Right ventricle myocardium superior (tissue), 1 donor: ENCODE measurements around the gene IGSF22. TPM values are rescaled to one million over a fixed set of nuclear protein-coding genes. Genes with fewer than 3 reads are reported as not detected.

Experiments used
- ATAC-seq: fragments of 200-7000 bp; cut with Tn5 transposase; one replicate; pipeline ENCODE4 v1.9.1; 2020; ENCODE audit warnings: mild to moderate bottlenecking; ENCODE audit not compliant: poor library complexity
- DNase-seq: peaks from one replicate; pipeline ENCODE4 v3.0.0-alpha.2; 2020
- intact Hi-C: fragments of 100-400 bp; cut with DNase I; formaldehyde crosslinking; loops from one replicate; pipeline ENCODE4 v1.11.2; 2022
- long read RNA-seq: library from polyadenylated mRNA; unstranded; transcript quantifications from one replicate; pipeline ENCODE4 v2.0.0, GENCODE V29; 2021
- total RNA-seq: library from RNA; stranded (reverse); fragmentation: NEBNext Ultra II Directional; extraction: Animal tissue kit (Norgen Biotek cat#: 25700); gene quantifications from one replicate; pipeline ENCODE4 v1.2.1, GENCODE V29; 2021
- donor health status: DM: no; HTN: yes; CAD: no; lungs with severe emphysema.

IGSF22 gene
- 0.86 TPM for total RNA-seq
- long read RNA-seq: 0 reads

DNA sequence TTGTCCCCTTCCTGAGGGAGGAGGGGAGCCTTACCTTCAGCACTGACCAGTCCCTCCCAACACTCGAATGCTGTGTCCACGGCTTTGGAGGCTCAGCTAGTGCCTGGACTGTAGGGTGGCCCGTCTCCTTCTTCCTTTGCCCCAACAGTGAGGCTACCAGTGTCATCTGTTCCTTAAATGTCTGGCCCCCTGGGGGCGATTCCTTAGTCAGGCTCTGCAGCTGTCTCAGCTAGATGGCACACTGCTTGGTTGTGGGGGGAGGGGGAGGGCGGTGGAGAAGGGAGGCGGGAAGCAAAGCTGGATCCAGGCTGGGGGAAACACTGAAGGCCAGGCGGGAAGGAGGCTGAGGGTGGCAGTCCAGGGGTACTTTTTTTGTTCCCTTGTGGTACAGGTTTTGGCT, at the start of gene IGSF22:
Gene IGSF22, minus strand, starts transcription at position 149 of the 400 bp plus-strand sequence. CDS start 1,952 bp downstream, outside the sequence.
- DNase-seq: no peak
- no peak for ATAC-seq
- intact Hi-C loops: no loop called here

DNA sequence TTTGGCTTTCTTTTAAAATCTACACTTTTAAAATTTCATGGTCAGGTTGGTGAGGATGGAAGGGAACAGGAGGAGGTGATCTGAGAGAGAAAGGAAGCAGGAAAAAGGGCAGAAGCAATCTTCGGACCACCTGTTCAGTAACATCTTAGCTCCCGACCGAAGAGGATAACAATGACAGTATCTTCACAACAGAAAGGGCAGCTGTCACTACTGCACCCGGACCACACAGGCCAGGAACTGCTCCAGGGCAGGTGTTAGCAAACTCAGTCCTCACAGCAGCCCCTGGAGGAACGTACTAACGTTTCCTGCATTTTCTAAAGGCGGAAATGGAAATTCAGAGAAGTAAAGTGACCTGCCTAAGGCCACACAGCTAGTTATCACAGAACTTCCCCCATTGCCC, 48.8 kb upstream of the IGSF22 start:
- ATAC-seq (no peak), DNase-seq (no peak)
- intact Hi-C loops: no loop called here

DNA sequence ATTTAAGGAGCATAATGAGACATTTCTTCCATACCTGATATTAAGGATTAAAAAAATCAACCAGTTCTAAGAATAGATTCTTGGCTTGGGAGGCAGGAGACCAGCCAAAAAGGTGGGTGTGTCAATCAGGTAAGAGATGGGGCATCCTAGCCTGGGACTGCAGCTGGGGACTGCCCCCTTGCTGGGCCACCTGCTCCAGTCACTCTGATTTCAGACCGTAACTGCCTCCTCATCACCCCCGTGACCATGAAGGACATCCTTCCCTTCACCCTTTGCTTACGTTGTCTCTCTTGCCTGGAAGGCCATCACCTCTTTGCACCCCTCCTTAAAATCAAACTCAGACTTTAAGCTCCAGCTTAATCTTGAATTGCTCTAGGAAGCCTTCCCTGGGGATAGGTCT, 47.7 kb upstream of the IGSF22 start:
- no peak for DNase-seq
- no peak for ATAC-seq
- intact Hi-C loops: no loop called here

DNA sequence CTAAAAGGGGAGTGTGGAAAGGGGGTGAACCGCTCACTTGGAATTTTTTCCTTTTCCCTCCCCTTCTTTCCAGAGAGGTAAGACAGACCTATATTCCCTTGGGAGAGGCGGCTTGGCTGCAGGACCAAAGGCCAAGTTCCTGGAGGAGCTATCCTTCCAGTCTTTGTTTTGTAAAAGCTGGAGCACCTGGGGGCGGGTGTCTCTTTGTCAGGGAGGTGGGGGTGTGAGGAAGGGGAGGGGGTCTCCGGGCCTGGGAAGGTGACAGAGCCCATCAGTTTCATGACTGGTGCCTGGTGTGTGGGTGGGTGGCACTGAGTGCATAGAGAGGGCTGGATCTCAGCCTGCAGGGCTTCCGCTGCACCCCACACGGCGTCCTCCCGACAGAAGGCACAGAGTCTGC, 47.1 kb upstream of the IGSF22 start:
- intact Hi-C loops: no loop called here

DNA sequence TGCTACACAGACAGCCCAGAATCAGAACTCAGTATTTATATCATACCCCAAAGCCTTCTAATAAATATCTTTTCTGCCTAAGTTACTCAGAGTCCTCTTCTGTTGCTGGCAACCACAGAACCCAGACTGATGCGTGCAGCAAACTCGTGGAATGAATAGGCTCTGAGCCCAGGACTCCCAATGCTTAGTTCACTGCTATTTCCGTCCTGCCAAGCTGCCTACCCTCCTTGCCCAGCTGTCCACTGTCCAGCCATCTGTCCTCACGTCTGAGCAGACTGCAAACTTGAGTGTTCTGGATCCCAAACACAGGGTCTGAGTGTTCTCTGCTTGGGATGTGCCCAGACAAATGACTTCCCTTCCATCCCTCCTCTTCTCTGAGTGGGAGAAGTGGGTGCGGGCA, 46.2 kb upstream of the IGSF22 start:
- no peak for DNase-seq
- ATAC-seq: no peak
- intact Hi-C loops: no loop called here

More for the DNA sequence above, 47.1 kb upstream of the IGSF22 start:
- no peak for ATAC-seq
- DNase-seq: no peak

DNA sequence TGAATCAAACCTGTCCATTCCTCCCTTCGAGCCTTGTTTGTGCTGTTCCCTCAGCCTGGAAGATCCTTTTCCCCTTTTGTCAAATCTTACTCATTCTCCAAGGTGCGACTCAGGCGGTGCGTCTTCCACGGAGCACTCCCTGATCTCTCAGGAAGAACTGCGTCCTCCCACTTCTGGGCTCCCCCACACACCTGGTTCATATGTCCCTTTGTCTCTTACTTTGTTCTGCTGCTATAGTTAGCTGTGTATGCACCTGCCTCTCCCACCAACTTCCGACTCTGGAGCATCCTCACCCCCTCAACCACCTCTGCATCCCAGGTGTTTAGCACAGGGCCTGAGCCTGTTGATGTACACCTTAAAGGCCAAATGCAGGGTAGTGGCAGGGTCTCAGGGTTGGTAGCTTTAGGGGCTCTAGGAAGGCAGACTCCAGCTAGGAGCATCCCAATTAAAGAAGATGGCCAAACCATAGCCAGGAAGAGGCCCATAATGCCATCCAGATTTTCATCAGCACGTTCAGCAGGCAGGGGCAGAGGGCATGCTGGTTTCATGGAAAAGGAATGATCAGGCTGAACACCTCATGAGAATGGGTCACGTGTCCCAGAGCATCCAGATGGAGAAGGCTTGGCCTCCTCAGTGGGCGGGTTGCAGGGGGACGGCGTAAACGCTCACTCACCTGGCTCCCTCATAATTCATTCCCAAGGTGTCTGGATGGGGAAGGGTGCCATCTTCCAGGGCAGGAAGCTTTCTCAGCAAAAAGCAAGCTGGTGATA, 45.5 kb upstream of the IGSF22 start:
- intact Hi-C loops: no loop called here
- DNase-seq (no peak), ATAC-seq (no peak)

DNA sequence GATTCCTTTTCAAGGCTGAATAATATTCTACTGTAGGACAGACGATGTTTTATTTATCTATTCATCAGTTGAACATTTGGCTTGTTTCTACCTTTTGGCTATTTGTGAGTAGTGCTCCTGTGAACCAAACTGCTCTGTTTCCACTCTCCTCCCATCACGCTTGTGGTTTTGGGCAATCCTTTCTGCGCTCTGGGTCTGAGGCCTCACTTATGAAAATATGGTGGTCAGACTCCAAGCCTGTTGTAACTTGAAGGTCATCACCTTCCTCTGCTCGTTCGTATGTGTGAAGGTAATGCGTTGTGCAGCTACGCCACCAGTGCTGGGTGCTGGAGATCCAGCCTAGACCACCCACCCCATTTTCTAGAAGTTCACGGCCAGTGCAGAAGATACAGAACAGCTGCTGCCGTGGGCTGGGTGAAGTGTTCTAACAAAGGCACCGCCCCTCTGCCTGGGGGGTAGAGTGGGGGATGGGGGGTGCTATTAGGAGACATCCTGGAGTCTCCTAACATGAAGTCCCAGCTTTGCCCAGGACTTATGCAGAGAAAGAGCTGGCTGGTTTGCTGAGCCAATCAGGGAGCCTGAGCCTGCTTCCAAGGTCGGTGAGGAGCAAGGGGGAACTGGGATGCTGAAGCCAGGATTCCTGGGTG, 44.6 kb upstream of the IGSF22 start:
- intact Hi-C loops: no loop called here
- no peak for ATAC-seq
- DNase-seq: no peak

DNA sequence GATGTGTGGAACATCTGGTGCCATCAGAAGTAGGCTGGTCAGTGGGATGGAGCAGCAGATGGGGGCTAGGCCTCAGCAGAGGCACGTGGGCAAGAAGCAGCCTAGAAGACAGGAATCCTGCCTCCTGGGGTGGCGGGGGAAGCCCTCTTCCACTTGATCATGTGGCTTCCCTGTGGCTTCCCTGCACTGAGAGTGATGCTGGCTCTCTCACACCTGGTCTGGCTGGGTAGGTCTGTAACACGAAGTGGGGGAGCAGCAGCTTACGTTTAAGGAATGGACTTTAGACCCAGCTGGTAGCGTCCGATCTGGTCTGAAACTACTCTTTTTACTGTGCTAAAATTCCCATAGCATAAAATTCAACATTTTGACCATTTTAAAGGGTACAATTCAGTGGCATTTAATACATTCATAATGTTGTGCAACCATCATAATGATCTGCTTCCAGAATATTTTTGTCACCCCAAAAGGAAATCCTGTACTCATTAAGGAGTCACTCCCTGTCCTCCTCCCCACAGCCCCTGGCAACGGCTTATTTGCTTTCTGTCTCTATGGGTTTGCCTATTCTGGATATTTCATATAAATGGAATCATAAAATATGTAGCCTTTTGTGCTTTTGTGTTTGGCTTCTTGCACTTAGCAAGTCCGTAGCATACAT, 43.9 kb upstream of the IGSF22 start:
- ATAC-seq: no peak
- intact Hi-C loops: no loop called here
- no peak for DNase-seq

DNA sequence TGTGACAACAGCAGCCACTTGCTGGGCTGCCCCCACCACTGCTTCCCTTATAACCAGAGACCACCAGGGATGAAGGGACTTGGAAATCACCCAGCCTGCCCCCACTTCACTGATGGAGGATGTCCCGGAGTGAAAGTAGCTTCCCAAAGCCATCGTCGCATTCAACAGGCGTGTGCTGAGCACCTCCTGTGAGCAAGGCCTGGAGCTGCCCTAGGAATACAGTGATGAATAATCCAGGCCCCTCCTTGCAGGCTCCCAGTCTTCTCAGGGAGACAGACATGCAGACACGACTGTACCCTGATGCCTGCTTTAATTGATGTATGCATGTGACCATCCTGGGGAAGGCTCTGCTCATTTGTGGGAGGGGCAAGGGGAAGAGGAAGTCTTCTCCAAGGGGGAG, 43.0 kb upstream of the IGSF22 start:
- DNase-seq (no peak), ATAC-seq (no peak)
- intact Hi-C loops: no loop called here

DNA sequence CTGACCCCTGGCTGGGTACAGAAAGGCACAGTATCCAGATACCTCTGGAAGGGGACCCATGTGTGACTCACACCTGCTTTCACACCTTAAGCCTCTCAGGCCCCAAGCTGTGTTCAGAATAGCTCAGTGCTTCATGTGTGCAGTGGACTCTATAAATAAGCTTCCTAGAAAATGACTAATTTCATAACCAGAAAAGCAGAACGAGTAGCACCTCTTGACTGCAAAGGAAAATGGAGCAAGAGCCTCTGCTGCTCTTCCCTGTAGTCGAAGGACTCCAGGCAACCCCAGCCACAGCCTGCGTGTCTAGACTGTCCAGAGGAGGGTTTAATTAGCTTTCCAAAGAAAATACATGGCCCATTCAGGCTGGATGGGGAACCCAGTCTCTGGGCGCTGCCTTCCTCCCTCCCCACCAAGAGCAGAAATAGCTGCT, 42.5 kb upstream of the IGSF22 start:
- intact Hi-C loops: no loop called here
- no peak for ATAC-seq
- DNase-seq: no peak

DNA sequence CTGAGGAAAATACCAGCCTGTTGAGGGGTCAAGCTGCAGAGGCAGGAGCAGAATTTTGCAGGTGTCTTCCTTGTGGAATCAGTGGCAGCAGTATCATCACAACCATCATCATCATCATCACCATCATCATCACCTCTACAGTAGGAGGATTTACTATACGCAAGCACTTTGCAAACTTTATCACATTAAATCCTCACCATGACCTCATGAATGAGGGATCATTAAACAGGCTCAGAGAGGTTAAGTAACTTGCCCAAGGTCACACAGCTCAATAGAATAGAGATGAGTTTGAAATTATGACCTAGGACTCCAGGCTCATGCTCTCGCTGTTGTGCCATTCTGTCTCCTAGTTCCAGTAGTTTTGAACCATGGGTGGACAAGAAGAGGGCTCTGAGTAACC, 40.0 kb upstream of the IGSF22 start:
- DNase-seq (no peak), ATAC-seq (no peak)
- intact Hi-C loops: no loop called here

DNA sequence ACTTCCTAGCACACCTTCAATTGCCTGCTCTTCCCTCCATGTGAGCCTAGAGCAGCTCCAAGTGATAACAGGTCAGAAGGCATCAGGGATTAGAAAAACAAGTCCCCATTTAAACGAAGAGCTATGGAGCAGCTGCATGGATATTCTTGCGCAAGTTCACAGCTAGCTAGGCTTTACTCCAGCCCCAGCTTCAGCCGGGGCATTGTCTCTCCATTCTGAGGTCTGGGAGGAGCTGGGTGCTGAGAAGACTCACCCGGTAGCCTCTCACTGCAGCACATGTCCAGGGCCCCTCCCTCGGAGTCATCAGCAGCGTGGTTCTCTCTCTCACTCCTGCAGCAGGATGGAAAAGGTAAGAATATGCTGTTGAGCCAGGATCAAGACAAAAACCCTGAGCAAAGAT, 39.6 kb upstream of the IGSF22 start:
- DNase-seq (no peak), ATAC-seq (no peak)
- intact Hi-C loops: no loop called here

DNA sequence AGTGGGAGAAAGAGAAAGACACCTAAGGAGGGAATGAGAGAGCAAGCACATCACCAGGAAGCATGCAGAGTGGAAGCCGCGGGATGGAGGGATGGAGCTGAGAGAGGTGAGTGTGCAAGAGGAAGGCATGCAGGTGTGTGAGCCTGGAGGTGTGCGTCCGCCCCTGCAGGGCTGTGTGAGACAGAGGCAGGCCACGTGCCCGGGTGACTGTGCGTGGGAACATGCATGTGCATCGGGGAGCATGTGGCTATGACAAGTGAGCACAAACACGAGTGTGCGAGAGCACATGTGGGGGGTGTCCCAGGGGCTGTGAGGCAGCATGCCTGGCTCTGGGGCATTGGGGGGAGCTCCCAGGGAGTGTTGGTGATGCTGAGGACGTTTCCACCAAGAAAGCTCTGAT, 35.8 kb upstream of the IGSF22 start:
- ATAC-seq (no peak), DNase-seq (no peak)
- intact Hi-C loops: no loop called here

DNA sequence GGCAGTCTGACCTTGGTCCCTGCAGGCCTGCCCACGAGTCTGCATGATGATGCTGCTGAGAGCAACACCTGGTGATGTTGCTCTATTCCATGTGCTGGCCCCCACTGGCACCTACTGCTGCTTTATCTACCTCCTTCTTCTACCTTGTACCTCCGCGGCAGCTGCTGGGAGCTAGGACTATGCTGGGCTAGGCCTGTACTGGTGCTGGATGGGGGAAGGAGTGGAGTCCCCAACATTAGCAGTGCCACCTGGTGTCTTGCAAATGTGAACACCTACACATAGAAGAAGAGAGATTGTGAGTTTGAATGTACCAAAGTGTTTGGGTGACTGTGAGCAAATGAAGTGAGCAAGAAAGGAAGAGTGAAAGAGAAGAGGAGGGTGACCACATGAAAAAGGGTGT, 35.2 kb upstream of the IGSF22 start:
- intact Hi-C loops: no loop called here

DNA sequence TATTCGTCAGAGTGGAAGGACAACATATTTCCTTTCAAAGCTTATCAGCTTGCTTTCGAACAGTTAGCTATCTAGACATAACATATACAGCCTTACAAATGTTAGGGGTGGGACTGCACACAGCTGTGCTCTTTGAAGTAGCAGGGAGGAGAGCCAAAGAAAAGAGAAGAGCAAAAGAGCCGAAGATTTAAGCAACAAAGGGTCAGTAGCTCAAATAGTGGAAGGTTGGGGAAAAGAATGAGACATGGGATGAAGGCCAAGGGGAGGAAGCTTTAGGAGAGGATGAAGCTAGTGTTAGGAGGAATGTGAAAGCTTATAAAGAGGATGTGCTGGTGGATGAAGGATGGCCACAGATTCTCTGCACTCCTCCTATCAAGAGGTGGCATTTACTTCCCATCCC, 31.8 kb upstream of the IGSF22 start:
- ATAC-seq (no peak), DNase-seq (no peak)
- intact Hi-C loops: no loop called here

More for the DNA sequence above, 35.2 kb upstream of the IGSF22 start:
- ATAC-seq: no peak
- no peak for DNase-seq

DNA sequence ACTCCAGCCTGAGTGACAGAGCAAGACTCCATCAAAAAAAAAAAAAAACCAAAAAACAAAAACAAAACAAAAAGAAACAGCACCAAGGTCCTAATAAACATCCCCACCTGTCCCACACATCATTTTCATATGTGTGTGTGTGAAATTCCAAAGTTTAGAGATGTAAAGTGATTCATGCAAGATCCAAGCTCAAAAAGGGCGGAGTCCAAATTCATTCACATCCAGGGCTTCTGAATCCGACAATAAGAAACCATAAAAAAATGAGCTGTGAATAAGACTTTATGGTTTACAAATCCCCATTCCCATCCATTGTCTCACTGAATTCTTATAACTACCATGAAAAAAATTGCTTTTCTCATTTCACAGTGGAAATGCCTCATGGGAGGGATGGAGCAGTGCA, 30.9 kb upstream of the IGSF22 start:
- intact Hi-C loops: no loop called here
- DNase-seq: no peak
- ATAC-seq: no peak

DNA sequence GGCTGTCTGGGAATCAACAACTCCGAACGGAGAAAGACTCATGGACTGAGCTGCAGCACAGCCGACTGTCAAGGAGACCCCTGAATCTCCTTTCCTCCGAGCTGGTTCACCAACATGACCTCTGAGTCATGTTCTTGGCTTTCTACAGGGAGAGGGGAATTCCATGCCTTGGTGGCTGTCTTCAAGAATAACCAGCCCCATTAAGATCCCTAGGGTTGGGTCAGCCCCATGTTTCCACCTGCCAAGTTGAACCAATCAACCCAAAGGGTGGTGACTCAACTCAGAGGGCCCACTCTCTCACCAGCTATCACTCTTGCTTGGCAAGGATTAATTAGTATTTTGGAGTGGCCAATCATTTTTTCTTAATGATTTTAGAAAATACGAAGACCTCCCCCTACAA, 28.3 kb upstream of the IGSF22 start:
- intact Hi-C loops: no loop called here
- no peak for DNase-seq
- ATAC-seq: no peak

DNA sequence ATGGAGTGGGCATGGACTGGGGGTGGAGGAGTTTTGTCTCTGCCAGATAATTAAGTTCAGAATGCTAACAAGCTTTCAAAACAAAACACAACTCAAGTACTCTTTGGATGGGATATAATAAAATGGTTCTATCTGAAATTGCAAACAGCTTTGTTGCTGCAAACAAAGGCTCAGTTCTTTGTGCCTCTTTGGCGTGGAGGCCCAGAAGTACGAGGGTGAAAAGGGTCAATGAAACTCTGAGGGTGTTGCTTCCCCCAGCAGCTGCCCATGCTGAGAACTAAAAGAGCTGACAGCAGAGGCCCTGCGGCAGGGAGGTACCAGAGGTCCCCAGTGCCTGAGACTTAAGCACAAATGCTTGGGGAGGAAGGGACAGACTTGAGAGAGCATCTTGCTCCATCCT, 26.5 kb upstream of the IGSF22 start:
- no peak for DNase-seq
- ATAC-seq: no peak
- intact Hi-C loops: no loop called here

DNA sequence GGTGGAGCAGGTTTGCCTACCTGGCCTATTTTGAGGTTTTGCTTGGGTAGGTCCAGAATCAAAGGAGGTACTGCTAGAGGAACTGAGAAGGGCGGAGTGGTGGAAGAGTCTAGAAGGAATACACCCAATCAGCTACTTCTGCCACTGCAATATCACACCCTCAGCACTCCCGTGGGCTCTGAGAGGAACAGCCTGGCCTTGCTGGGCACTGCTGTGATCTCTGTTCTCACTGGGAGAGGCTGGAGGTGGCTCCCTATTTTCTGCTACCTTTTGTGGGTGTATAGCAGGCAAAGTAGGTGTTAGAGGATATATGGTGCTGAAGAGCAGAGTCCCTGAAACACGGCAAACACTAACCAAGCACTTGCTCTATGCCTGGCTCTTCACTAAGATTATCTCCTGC, 25.0 kb upstream of the IGSF22 start:
- ATAC-seq: no peak
- intact Hi-C loops: no loop called here
- no peak for DNase-seq

DNA sequence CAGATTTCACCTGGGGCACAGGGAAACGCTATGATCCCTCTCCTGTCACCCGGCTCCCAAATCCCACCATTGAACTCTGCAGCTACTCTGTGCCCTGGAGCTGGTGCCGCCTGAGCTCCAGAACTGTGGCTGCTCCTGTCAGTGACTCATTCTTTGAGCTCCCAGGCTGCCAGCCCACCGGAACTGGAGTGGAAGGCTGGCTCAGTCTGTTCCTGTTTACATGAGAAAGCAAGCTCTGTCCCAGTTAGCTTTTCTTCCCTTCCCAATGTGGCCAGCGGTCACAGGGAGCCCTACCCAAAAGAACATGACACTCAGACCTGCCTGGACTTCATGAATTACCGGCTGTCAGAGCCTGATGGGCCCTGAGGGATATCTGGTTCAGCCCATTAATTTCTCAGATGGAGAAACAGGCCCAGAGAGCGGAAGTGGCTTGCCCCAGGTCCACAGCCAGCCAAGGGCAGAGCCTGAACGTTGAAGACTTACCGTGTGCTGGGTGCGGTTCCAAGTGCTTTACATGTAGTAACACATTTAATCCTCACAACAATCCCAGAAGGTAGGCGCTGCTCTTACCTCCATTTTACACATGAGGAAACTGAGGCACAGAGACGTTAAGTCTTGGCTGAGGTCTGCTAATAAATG, 23.8 kb upstream of the IGSF22 start:
- no peak for DNase-seq
- intact Hi-C loops: no loop called here
- no peak for ATAC-seq
